Measurements from ENCODE around the gene SOX13. TPM values are rescaled to one million over a fixed set of nuclear protein-coding genes. Genes with fewer than 3 reads are reported as not detected.

Gene SOX13
- total RNA-seq, 1 experiment from 2014 or later, result 81.9 TPM

- ChIA-PET CTCF (no interaction called here), POLR2A (ENCODE audit: unreplicated experiment) (no interaction called here)
- Histone ChIP-seq H3K9ac (ENCODE audit: low read length) (no peak overlapping the region), H3K9me3 (ENCODE audit: low read length) (no peaks in the 10 kb centered on the region), H3K79me2 (ENCODE audit: low read length) (peaks cover 88% of the 10 kb centered on the region), H3K27ac (ENCODE audit: low read length) (no peak overlapping the region), H3F3A (ENCODE audit: low read length, unreplicated experiment) (peaks cover 16% of the 10 kb centered on the region), H4K20me1 (ENCODE audit: low read length) (peaks cover 8% of the 10 kb centered on the region; the same call in 1 of the 2 replicates), H2AFZ (ENCODE audit: low read length) (no peak overlapping the region), H3K27me3 (ENCODE audit: low read length) (no peaks in the 10 kb centered on the region), H3K4me1 (ENCODE audit: insufficient read depth, low read length) (peaks cover 53% of the 10 kb centered on the region), H3K36me3 (ENCODE audit: low read depth, low read length) (no peaks in the 10 kb centered on the region), H3K9me2 (replicated peaks; ENCODE audit: low read length) (no peaks in the 10 kb centered on the region), H3K4me3 (ENCODE audit: low read length) (no peak overlapping the region), H3K4me2 (ENCODE audit: low read length) (no peak overlapping the region)
- no peak for ATAC-seq
- TF ChIP-seq EZH2phosphoT487 (IDR thresholded peaks at IDR 0.05; ENCODE audit: borderline replicate concordance, low read length) (no peak), CTCF (conservative IDR thresholded peaks at IDR 0.05; ENCODE audit: low read depth, low read length) (no peak), EZH2 (IDR thresholded peaks at IDR 0.05; ENCODE audit: low read length, unreplicated experiment) (no peak)
- no peak for DNase-seq
- BruUV-seq (replicated peaks), result no TSS peak
- intact Hi-C loops (cut with micrococcal nuclease), result no loop called here
These were observed 33.9 kb downstream of the SOX13 start for GRCh38 chr1:204106825-204107224.

GRCh38 chr1:204107892-204108291 lies 35.0 kb downstream of the SOX13 start:
- no peaks in the 10 kb centered on the region for H3K9me3 ChIP-seq (ENCODE audit: low read length)
- intact Hi-C loops (cut with micrococcal nuclease), result no loop called here
- H3K27ac ChIP-seq (ENCODE audit: low read length), result no peak overlapping the region
- H3K79me2 ChIP-seq (ENCODE audit: low read length), result peaks cover 91% of the 10 kb centered on the region
- ChIA-PET POLR2A (ENCODE audit: unreplicated experiment) (no interaction called here), CTCF (no interaction called here)
- ATAC-seq, result no peak
- peaks cover 42% of the 10 kb centered on the region for H3K4me1 ChIP-seq (ENCODE audit: insufficient read depth, low read length)
- 0 out of 2 replicates have a peak, but pooled peaks cover 2% of the 10 kb centered on the region for H3K36me3 ChIP-seq (ENCODE audit: low read depth, low read length)
- H2AFZ ChIP-seq (ENCODE audit: low read length), result no peak overlapping the region
- H3F3A ChIP-seq (ENCODE audit: low read length, unreplicated experiment), result peaks cover 10% of the 10 kb centered on the region
- H3K4me2 ChIP-seq (ENCODE audit: low read length), result no peak overlapping the region
- H3K9ac ChIP-seq (ENCODE audit: low read length), result no peak overlapping the region
- no TSS peak for BruUV-seq (replicated peaks)
- no peak for DNase-seq
- H3K9me2 ChIP-seq (replicated peaks; ENCODE audit: low read length), result no peaks in the 10 kb centered on the region
- no peaks in the 10 kb centered on the region for H3K27me3 ChIP-seq (ENCODE audit: low read length)
- TF ChIP-seq EZH2 (IDR thresholded peaks at IDR 0.05; ENCODE audit: low read length, unreplicated experiment), result no peak
- no peak for TF ChIP-seq CTCF (conservative IDR thresholded peaks at IDR 0.05; ENCODE audit: low read depth, low read length)
- TF ChIP-seq EZH2phosphoT487 (IDR thresholded peaks at IDR 0.05; ENCODE audit: borderline replicate concordance, low read length), result no peak
- peaks cover 8% of the 10 kb centered on the region; the same call in 1 of the 2 replicates for H4K20me1 ChIP-seq (ENCODE audit: low read length)
- H3K4me3 ChIP-seq (ENCODE audit: low read length), result no peak overlapping the region

GRCh38 chr1:204108312-204109141 lies 35.6 kb downstream of the SOX13 start:
- BruUV-seq (replicated peaks), result no TSS peak
- no peak for DNase-seq
- H3K9me2 ChIP-seq (replicated peaks; ENCODE audit: low read length), result no peaks in the 10 kb centered on the region
- peaks cover 5% of the 10 kb centered on the region for H3F3A ChIP-seq (ENCODE audit: low read length, unreplicated experiment)
- no peak overlapping the region for H3K4me3 ChIP-seq (ENCODE audit: low read length)
- peaks cover 8% of the 10 kb centered on the region; the same call in 1 of the 2 replicates for H4K20me1 ChIP-seq (ENCODE audit: low read length)
- H3K79me2 ChIP-seq (ENCODE audit: low read length), result peaks cover 93% of the 10 kb centered on the region
- TF ChIP-seq EZH2phosphoT487 (IDR thresholded peaks at IDR 0.05; ENCODE audit: borderline replicate concordance, low read length) (no peak), CTCF (conservative IDR thresholded peaks at IDR 0.05; ENCODE audit: low read depth, low read length) (no peak), EZH2 (IDR thresholded peaks at IDR 0.05; ENCODE audit: low read length, unreplicated experiment) (no peak)
- H3K36me3 ChIP-seq (ENCODE audit: low read depth, low read length), result peaks cover 4% of the 10 kb centered on the region; the same call in 1 of the 2 replicates
- no peak overlapping the region for H3K27ac ChIP-seq (ENCODE audit: low read length)
- POLR2A ChIA-PET (ENCODE audit: unreplicated experiment), result no interaction called here
- ATAC-seq, result no peak
- H3K4me1 ChIP-seq (ENCODE audit: insufficient read depth, low read length), result peaks cover 36% of the 10 kb centered on the region
- H3K9ac ChIP-seq (ENCODE audit: low read length), result no peak overlapping the region
- H3K27me3 ChIP-seq (ENCODE audit: low read length), result no peaks in the 10 kb centered on the region
- intact Hi-C loops (cut with micrococcal nuclease), result no loop called here
- H3K9me3 ChIP-seq (ENCODE audit: low read length), result no peaks in the 10 kb centered on the region
- H2AFZ ChIP-seq (ENCODE audit: low read length), result no peak overlapping the region
- CTCF ChIA-PET, result no interaction called here
- no peak overlapping the region for H3K4me2 ChIP-seq (ENCODE audit: low read length)

Measured in PC-3 (cell line).